ENCODE measurements around the gene FTO.

- TF ChIP-seq, protein P1, sequence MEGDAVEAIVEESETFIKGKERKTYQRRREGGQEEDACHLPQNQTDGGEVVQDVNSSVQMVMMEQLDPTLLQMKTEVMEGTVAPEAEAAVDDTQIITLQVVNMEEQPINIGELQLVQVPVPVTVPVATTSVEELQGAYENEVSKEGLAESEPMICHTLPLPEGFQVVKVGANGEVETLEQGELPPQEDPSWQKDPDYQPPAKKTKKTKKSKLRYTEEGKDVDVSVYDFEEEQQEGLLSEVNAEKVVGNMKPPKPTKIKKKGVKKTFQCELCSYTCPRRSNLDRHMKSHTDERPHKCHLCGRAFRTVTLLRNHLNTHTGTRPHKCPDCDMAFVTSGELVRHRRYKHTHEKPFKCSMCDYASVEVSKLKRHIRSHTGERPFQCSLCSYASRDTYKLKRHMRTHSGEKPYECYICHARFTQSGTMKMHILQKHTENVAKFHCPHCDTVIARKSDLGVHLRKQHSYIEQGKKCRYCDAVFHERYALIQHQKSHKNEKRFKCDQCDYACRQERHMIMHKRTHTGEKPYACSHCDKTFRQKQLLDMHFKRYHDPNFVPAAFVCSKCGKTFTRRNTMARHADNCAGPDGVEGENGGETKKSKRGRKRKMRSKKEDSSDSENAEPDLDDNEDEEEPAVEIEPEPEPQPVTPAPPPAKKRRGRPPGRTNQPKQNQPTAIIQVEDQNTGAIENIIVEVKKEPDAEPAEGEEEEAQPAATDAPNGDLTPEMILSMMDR (IDR thresholded peaks at IDR 0.05) = no peak
- TF ChIP-seq POLR2A (IDR thresholded peaks at IDR 0.05) = no peak
Observed at GRCh38 chr16:54009464-54010176, 305.7 kb downstream of the FTO start.

All from esophagus squamous epithelium (tissue), 4 donors.